PC-3 (cell line): ENCODE measurements around the gene SNRNP35.

ENCODE experiments used
- CTCF ChIP-seq: fragments of 300-600 bp; sonication (generic); conservative IDR thresholded peaks from 2 replicates; pipeline ENCODE4 v1.5.1; 2017; ENCODE audit warnings: antibody characterized with exemption, low read depth, mild to moderate bottlenecking, low read length
- EZH2 ChIP-seq: fragments of 300-600 bp; sonication (generic); IDR thresholded peaks from one replicate; pipeline ENCODE4 v1.6.1; 2017; ENCODE audit warnings: antibody characterized with exemption, mild to moderate bottlenecking, low read length; ENCODE audit not compliant: unreplicated experiment
- EZH2phosphoT487 ChIP-seq: fragments of 300-600 bp; sonication (generic); IDR thresholded peaks from 2 replicates; pipeline ENCODE4 v1.6.1; 2018; ENCODE audit warnings: mild to moderate bottlenecking, antibody characterized with exemption, low read length, borderline replicate concordance

- no peak for TF ChIP-seq EZH2
- TF ChIP-seq CTCF: no peak
- no peak for TF ChIP-seq EZH2phosphoT487
These were observed 55.9 kb downstream of the SNRNP35 start for GRCh38 chr12:123513805-123514204.
